CD8-positive, alpha-beta memory T cell (primary cell): ENCODE results near the gene CACNB4. TPM values are rescaled to one million over a fixed set of nuclear protein-coding genes. Genes with fewer than 3 reads are reported as not detected.
A peak's percentile ranks its signal among the peaks of the same experiment; 100 is the strongest.

Experiments used
- CTCF ChIA-PET: fragments of 350-600 bp; sonication (Branson Sonifier 250); formaldehyde crosslinking; loops from one replicate; lab custom pipeline; 2021; ENCODE audit warnings: antibody characterized with exemption; lab: Charles Lee
- POLR2A ChIA-PET: fragments of 350-600 bp; sonication (Branson Sonifier 250); formaldehyde crosslinking; loops from one replicate; lab custom pipeline; 2021; ENCODE audit warnings: antibody characterized with exemption; lab: Charles Lee
- DNase-seq, 5 donors: peaks; one replicate each; pipeline versions ENCODE4 v3.0.0 to v3.0.0-alpha.2; 2020 to 2022; ENCODE audit warnings: mixed read lengths in 1 of 5
- H3K27ac ChIP-seq: one replicate; pipeline ENCODE4 v1.7.0; 2013; ENCODE audit warnings: low read depth, mild to moderate bottlenecking, low read length, moderate library complexity
- H3K27me3 ChIP-seq: 2 replicates; pipeline ENCODE4 v1.7.0; 2013; ENCODE audit warnings: low read length, mild to moderate bottlenecking; ENCODE audit not compliant: insufficient read depth, poor library complexity, severe bottlenecking
- H3K36me3 ChIP-seq: 2 replicates; pipeline ENCODE4 v1.7.0; 2013; ENCODE audit warnings: mild to moderate bottlenecking, low read length, moderate library complexity; ENCODE audit not compliant: insufficient read depth
- H3K4me1 ChIP-seq: 2 replicates; pipeline ENCODE4 v1.7.0; 2013; ENCODE audit warnings: mild to moderate bottlenecking, low read length, moderate library complexity; ENCODE audit not compliant: insufficient read depth
- H3K4me3 ChIP-seq: 2 replicates; pipeline ENCODE4 v1.7.0; 2013; ENCODE audit warnings: mild to moderate bottlenecking, low read length
- H3K9me3 ChIP-seq: 2 replicates; pipeline ENCODE4 v1.7.0; 2013; ENCODE audit warnings: mild to moderate bottlenecking, low read length
- H3K27ac Mint-ChIP-seq, 8 donors: one replicate each; pipeline ENCODE4 v1.8.0; 2020 to 2021; ENCODE audit warnings: mixed read lengths in 8 of 8, mild to moderate bottlenecking in 6 of 8, inconsistent platforms in 3 of 8, moderate library complexity in 3 of 8
- H3K27me3 Mint-ChIP-seq, 2 donors: one replicate each; pipeline ENCODE4 v1.8.0; 2020 to 2021; ENCODE audit warnings: mixed read lengths in 2 of 2, mild to moderate bottlenecking in 1 of 2, moderate library complexity in 1 of 2
- H3K36me3 Mint-ChIP-seq, 3 donors: one replicate each; pipeline ENCODE4 v1.8.0; 2020 to 2021; ENCODE audit warnings: mixed read lengths in 3 of 3, inconsistent platforms in 1 of 3, mild to moderate bottlenecking in 1 of 3
- H3K4me1 Mint-ChIP-seq, 3 donors: one replicate each; pipeline ENCODE4 v1.8.0; 2020 to 2021; ENCODE audit warnings: mixed read lengths in 3 of 3, inconsistent platforms in 1 of 3, mild to moderate bottlenecking in 1 of 3
- H3K4me3 Mint-ChIP-seq, 7 donors: one replicate each; pipeline ENCODE4 v1.8.0; 2020 to 2021; ENCODE audit warnings: mixed read lengths in 7 of 7, mild to moderate bottlenecking in 6 of 7, moderate library complexity in 4 of 7, inconsistent platforms in 2 of 7
- H3K9me3 Mint-ChIP-seq, 5 donors: one replicate each; pipeline ENCODE4 v1.8.0; 2020 to 2022; ENCODE audit warnings: mixed read lengths in 5 of 5, mild to moderate bottlenecking in 3 of 5, moderate library complexity in 2 of 5, inconsistent platforms in 1 of 5
- polyA plus RNA-seq: library from polyadenylated mRNA; unstranded; fragments of 300-500 nt; fragmentation: Illumina TruSeq; gene quantifications from one replicate; pipeline ENCODE4 v1.2.3, GENCODE V29; 2021
- total RNA-seq, 2 experiments: library from RNA; stranded (reverse); gene quantifications; one replicate each; pipeline ENCODE4 v1.2.3, GENCODE V29; 2021

CACNB4 gene
- total and polyA plus RNA-seq, 3 experiments from 2014 or later, result 0.18 to 0.20 TPM; not detected in 1

DNA sequence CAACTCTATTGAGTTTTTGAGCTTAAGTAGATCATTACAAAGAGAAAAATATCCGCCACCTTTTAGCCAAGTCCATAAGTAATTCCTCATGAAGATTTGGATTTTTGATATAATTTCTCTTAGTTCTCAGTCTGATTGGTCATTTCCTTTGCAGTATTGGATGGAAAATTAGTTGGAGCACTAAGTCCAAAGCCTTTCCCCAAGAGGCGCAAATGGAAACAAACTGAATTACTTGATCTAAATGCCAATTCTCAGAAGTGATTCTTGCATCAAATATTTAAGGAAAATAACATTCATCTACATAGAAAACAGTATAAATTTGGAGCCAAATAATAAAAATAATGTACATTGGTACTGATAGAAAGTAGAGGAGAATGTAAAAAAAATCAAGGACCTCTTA is 115.6 kb downstream of the CACNB4 start:
- no peak overlapping the region for H3K27ac Mint-ChIP-seq
- Histone ChIP-seq H3K27ac (no peak overlapping the region), H3K4me1 (no peaks in the 10 kb centered on the region), H3K36me3 (no peaks in the 10 kb centered on the region), H3K27me3 (no peaks in the 10 kb centered on the region), H3K9me3 (no peaks in the 10 kb centered on the region), H3K4me3 (no peak overlapping the region)
- DNase-seq, result no peak
- H3K36me3 Mint-ChIP-seq, result peaks cover 0 to 1% (median 0%) of the 10 kb centered on the region in 3 donors
- H3K9me3 Mint-ChIP-seq, result no peaks in the 10 kb centered on the region
- H3K4me3 Mint-ChIP-seq, result no peak overlapping the region
- H3K27me3 Mint-ChIP-seq, result peaks cover 4 to 15% of the 10 kb centered on the region in 2 donors
- no peaks in the 10 kb centered on the region for H3K4me1 Mint-ChIP-seq
- CTCF ChIA-PET, result interaction anchor here (1.6 kb wide), 1 partner anchor 13 kb away, joined by 3 read pairs; no protein-coding TSS in a partner anchor
- POLR2A ChIA-PET, result no interaction called here

DNA sequence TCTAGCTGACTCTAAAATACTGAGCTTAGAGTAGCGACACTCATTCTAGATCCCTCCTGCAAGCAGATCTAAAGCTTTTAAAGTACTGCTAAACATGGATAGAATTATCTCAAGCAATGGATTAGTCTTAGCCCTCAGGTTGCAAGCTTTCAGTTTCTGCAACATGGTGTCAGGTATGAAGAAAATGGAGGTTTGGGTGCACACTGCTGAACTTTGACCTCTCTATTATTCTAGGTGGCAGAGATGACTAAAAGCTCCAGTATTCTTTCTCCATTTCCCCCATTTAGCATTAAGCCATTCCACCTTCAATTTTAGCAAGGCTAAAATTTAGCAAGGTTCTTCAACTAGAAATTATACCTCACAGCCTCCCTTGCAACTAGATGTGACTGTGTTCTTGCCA is 117.0 kb downstream of the CACNB4 start:
- H3K9me3 ChIP-seq, result no peaks in the 10 kb centered on the region
- no peaks in the 10 kb centered on the region for H3K4me1 ChIP-seq
- H3K27me3 ChIP-seq, result no peaks in the 10 kb centered on the region
- no peaks in the 10 kb centered on the region for H3K36me3 ChIP-seq
- no peak overlapping the region for H3K27ac ChIP-seq
- ChIA-PET POLR2A (no interaction called here), CTCF (no interaction called here)
- Mint-ChIP-seq H3K27me3 (peaks cover 4 to 23% of the 10 kb centered on the region in 2 donors), H3K27ac (no peak overlapping the region), H3K36me3 (peaks cover 0 to 1% (median 0%) of the 10 kb centered on the region in 3 donors), H3K9me3 (no peaks in the 10 kb centered on the region), H3K4me3 (no peak overlapping the region), H3K4me1 (no peaks in the 10 kb centered on the region)
- no peak for DNase-seq
- no peak overlapping the region for H3K4me3 ChIP-seq

DNA sequence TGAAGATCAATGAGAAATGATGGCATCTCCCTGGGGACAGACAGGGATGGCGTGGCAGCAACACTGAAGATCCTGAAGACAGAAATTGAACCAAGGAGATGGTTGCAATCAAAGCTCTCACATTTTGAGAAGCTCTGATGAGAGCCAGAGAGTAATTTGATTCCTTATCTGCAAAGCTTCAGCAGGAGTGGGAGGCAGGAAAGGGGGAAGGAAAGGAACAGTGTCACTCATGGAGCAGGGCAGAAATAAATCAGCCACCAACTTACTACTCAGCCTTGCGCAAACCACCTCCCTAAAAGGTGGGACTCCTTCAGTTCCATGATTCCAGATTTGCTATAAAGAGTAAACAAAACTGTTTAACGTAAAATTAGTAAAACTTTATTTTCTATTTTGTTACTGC is 119.2 kb downstream of the CACNB4 start:
- no peak overlapping the region for H3K27ac ChIP-seq
- Mint-ChIP-seq H3K36me3 (peaks cover 0 to 1% (median 0%) of the 10 kb centered on the region in 3 donors), H3K9me3 (no peaks in the 10 kb centered on the region), H3K27ac (no peak overlapping the region), H3K4me1 (no peaks in the 10 kb centered on the region), H3K4me3 (no peak overlapping the region), H3K27me3 (peaks cover 4 to 33% of the 10 kb centered on the region in 2 donors)
- no peak for DNase-seq
- no peaks in the 10 kb centered on the region for H3K4me1 ChIP-seq
- H3K36me3 ChIP-seq, result no peaks in the 10 kb centered on the region
- POLR2A ChIA-PET, result no interaction called here
- no peaks in the 10 kb centered on the region for H3K9me3 ChIP-seq
- CTCF ChIA-PET, result no interaction called here
- H3K4me3 ChIP-seq, result no peak overlapping the region
- no peaks in the 10 kb centered on the region for H3K27me3 ChIP-seq

DNA sequence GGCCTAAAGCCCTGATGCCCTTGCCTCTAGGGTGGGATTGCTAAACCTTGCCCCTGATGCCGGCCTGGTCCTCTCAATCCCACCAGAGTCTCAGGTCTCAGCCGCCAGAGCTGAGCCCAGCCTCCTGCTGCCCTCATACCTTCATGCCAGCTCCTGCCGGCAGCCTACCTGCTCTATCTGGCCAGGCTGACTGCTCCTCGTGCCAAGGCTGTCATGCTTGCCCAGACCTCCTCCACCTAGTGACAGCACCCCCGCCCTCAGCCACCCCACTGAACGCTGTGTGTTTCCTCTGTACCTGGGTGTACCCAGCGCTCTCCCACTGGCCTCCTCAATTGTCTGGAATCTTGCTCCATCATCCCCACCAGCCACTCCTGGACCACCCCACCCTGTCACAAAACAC is 120.1 kb downstream of the CACNB4 start:
- H3K27ac ChIP-seq, result no peak overlapping the region
- H3K9me3 ChIP-seq, result no peaks in the 10 kb centered on the region
- ChIA-PET CTCF (no interaction called here), POLR2A (no interaction called here)
- H3K27me3 ChIP-seq, result no peaks in the 10 kb centered on the region
- Mint-ChIP-seq H3K9me3 (no peaks in the 10 kb centered on the region), H3K27me3 (peaks cover 4 to 33% of the 10 kb centered on the region in 2 donors), H3K27ac (peak overlapping the region in 1 of 8 donors; percentile 4), H3K4me1 (peaks cover 0 to 4% (median under 1%) of the 10 kb centered on the region in 3 donors), H3K4me3 (no peak overlapping the region), H3K36me3 (peaks cover 0 to 1% (median 0%) of the 10 kb centered on the region in 3 donors)
- DNase-seq, result no peak
- no peak overlapping the region for H3K4me3 ChIP-seq
- H3K36me3 ChIP-seq, result no peaks in the 10 kb centered on the region
- no peaks in the 10 kb centered on the region for H3K4me1 ChIP-seq

DNA sequence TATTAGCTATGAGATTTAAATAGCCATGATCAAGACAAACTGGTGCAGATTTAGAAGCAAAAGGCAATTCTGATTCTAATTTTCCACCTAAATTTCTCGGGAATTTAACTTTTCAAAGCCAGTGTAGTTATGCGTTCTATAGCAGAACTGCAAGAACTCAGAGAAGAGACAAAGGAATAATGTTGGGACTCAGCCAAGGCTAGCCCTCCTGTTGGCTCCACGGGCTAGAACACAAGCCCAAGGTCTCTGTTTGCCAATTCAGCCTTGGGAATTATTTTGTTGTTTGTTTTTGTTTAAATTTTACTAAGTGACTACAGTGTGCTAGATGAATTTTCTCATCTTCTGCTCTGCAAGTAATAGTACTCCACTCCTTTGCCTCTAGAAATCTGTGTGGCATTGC is 121.2 kb downstream of the CACNB4 start:
- no peak overlapping the region for H3K27ac ChIP-seq
- H3K27me3 Mint-ChIP-seq, result peaks cover 2 to 33% of the 10 kb centered on the region in 2 donors
- DNase-seq, result no peak
- no peaks in the 10 kb centered on the region for H3K9me3 ChIP-seq
- H3K27ac Mint-ChIP-seq, result no peak overlapping the region
- H3K36me3 ChIP-seq, result no peaks in the 10 kb centered on the region
- ChIA-PET POLR2A (no interaction called here), CTCF (no interaction called here)
- H3K36me3 Mint-ChIP-seq, result peaks cover 0 to 1% (median 0%) of the 10 kb centered on the region in 3 donors
- H3K4me3 ChIP-seq, result no peak overlapping the region
- no peaks in the 10 kb centered on the region for H3K9me3 Mint-ChIP-seq
- H3K27me3 ChIP-seq, result no peaks in the 10 kb centered on the region
- peaks cover 0 to 6% (median 1%) of the 10 kb centered on the region in 3 donors for H3K4me1 Mint-ChIP-seq
- no peaks in the 10 kb centered on the region for H3K4me1 ChIP-seq
- H3K4me3 Mint-ChIP-seq, result no peak overlapping the region

DNA sequence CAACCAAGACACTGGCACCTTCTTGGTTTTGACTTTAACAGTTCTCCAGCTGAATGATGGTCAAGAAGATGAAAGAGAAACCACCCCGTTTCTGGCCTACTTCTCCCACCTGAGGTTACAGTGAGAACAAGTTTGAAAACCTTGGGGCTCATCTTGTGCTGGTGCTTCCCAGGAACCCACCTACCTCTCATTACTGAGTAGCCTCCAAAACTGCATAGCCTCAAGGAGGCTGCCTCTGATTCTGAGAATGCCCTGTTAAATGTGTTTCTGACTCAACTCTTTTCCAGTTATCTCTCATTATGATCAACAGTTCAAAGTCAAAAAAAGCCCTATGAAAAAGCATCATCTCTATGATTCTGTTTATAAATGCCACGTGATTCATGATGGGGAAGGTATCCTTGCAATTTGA is 121.9 kb downstream of the CACNB4 start:
- Histone ChIP-seq H3K9me3 (no peaks in the 10 kb centered on the region), H3K4me1 (no peaks in the 10 kb centered on the region), H3K36me3 (no peaks in the 10 kb centered on the region), H3K27ac (no peak overlapping the region), H3K4me3 (no peak overlapping the region), H3K27me3 (no peaks in the 10 kb centered on the region)
- Mint-ChIP-seq H3K27me3 (peaks cover 2 to 33% of the 10 kb centered on the region in 2 donors), H3K27ac (no peak overlapping the region), H3K9me3 (no peaks in the 10 kb centered on the region), H3K36me3 (peaks cover 0 to 1% (median 0%) of the 10 kb centered on the region in 3 donors), H3K4me1 (peaks cover 0 to 6% (median 1%) of the 10 kb centered on the region in 3 donors), H3K4me3 (no peak overlapping the region)
- POLR2A ChIA-PET, result no interaction called here
- DNase-seq, result no peak
- CTCF ChIA-PET, result no interaction called here

DNA sequence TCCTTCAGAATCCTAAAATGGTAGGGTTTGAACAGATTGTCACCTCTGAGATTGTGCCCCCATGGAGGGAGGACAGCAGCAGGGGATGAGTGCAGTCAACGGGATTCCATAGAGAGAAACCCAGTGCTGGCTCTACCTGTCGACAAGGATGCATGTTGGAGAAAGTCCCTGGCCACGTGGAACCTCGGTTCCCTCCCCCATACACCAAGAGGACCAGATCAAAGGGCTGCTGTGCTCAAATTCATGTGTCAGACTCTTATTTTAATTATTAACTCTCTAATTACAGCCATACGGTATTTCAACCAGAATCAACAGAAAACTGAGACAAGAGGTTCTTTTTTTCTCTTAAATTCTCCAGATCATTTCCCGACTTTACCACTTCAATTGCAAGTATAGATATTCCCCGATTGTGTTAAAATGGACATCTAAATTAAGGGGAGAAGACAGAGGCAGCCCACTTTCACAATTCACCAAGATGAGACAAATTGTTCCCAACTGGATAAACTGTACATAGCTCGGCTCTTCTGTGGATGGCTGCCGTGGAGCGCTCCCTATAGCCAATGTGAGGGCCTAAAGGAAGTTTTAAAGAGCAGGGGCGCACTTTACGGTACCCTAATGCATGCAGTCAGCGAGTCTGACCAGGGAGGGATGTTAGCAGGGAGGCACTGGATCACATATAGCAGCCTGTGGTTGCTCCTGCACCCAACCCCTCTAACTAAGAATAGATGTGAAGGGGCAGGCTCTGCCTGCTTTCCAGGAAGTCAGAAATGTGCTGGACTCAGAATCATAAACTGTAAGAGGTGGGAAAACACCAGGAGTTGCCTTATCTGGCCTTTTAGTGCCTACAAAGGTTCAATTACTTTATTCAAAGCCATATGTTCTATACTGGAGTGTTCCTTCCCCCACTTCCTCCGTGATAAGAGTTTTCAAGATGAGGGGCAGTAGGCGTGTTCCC is 123.1 kb downstream of the CACNB4 start:
- ChIA-PET CTCF (interaction anchor here (1.3 kb wide), 1 partner anchor 50 kb away, joined by 3 read pairs; no protein-coding TSS in a partner anchor), POLR2A (no interaction called here)
- Histone ChIP-seq H3K4me3 (no peak overlapping the region), H3K36me3 (no peaks in the 10 kb centered on the region), H3K27ac (no peak overlapping the region), H3K9me3 (no peaks in the 10 kb centered on the region), H3K4me1 (no peaks in the 10 kb centered on the region), H3K27me3 (no peaks in the 10 kb centered on the region)
- no peak overlapping the region for H3K4me3 Mint-ChIP-seq
- peaks cover 0 to 6% (median 1%) of the 10 kb centered on the region in 3 donors for H3K4me1 Mint-ChIP-seq
- no peak overlapping the region for H3K27ac Mint-ChIP-seq
- H3K36me3 Mint-ChIP-seq, result peaks cover 0 to 1% (median 0%) of the 10 kb centered on the region in 3 donors
- H3K9me3 Mint-ChIP-seq, result no peaks in the 10 kb centered on the region
- no peak for DNase-seq
- H3K27me3 Mint-ChIP-seq, result peaks cover 7 to 37% of the 10 kb centered on the region in 2 donors

DNA sequence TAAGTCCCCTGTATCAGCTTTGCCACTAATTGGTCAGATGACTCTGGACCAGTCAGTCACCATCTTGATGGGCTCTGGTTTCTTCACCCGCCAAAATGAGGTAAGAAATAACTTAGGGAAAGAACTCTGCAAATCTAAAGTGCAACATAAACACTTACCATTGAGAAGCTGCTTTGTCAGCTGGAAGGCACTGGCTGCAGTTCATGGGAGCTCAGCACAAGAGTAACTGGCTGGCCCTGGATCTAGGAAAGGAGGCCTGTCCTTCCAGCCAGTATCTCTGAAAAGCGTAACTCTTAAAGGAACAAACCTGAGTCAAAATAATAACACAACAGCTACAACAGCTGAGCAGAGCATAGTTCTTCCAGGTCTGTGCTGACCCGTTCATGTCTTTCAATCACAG is 123.9 kb downstream of the CACNB4 start:
- ChIA-PET CTCF (interaction anchor here (1.3 kb wide), 1 partner anchor 51 kb away, joined by 3 read pairs; no protein-coding TSS in a partner anchor), POLR2A (no interaction called here)
- H3K4me3 Mint-ChIP-seq, result no peak overlapping the region
- no peaks in the 10 kb centered on the region for H3K9me3 Mint-ChIP-seq
- peaks cover 0 to 1% (median 0%) of the 10 kb centered on the region in 3 donors for H3K36me3 Mint-ChIP-seq
- DNase-seq, result no peak
- Histone ChIP-seq H3K4me3 (no peak overlapping the region), H3K9me3 (no peaks in the 10 kb centered on the region), H3K4me1 (no peaks in the 10 kb centered on the region), H3K27me3 (no peaks in the 10 kb centered on the region), H3K36me3 (no peaks in the 10 kb centered on the region), H3K27ac (no peak overlapping the region)
- peaks cover 0 to 6% (median 1%) of the 10 kb centered on the region in 3 donors for H3K4me1 Mint-ChIP-seq
- no peak overlapping the region for H3K27ac Mint-ChIP-seq
- peaks cover 7 to 35% of the 10 kb centered on the region in 2 donors for H3K27me3 Mint-ChIP-seq
